ENCODE measurements around the gene LRIT2. TPM values are rescaled to one million over a fixed set of nuclear protein-coding genes. Genes with fewer than 3 reads are reported as not detected.

Gene LRIT2
- total RNA-seq, 2 donors from 2014 or later, result not detected

- Histone ChIP-seq H3K9me3 (no peaks in the 10 kb centered on the region), H3K27ac (no peak overlapping the region), H3K27me3 (no peaks in the 10 kb centered on the region), H3K36me3 (no peaks in the 10 kb centered on the region), H3K4me1 (no peaks in the 10 kb centered on the region), H3K4me3 (no peak overlapping the region)
- DNase-seq (ENCODE audit: low spot score), result no peak
- TF ChIP-seq CTCF (IDR thresholded peaks at IDR 0.05), result peak in 1 of 2 donors; percentile 23
These were observed 12.1 kb upstream of the LRIT2 start for GRCh38 chr10:84237199-84238051.

- H3K36me3 ChIP-seq, result no peaks in the 10 kb centered on the region
- H3K4me3 ChIP-seq, result no peak overlapping the region
These were observed 11.5 kb upstream of the LRIT2 start for GRCh38 chr10:84236807-84237198.

GRCh38 chr10:84235096-84235495, 9.8 kb upstream of the LRIT2 start:
- DNase-seq (ENCODE audit: low spot score), result no peak
- no peak for TF ChIP-seq CTCF (IDR thresholded peaks at IDR 0.05)
- Histone ChIP-seq H3K36me3 (no peaks in the 10 kb centered on the region), H3K9me3 (no peaks in the 10 kb centered on the region), H3K27me3 (no peaks in the 10 kb centered on the region), H3K4me3 (no peak overlapping the region), H3K4me1 (no peaks in the 10 kb centered on the region), H3K27ac (no peak overlapping the region)

More at GRCh38 chr10:84236807-84237198, 11.5 kb upstream of the LRIT2 start:
- DNase-seq (ENCODE audit: low spot score), result no peak
- no peak for TF ChIP-seq CTCF (IDR thresholded peaks at IDR 0.05)
- Histone ChIP-seq H3K27ac (no peak overlapping the region), H3K4me1 (no peaks in the 10 kb centered on the region), H3K9me3 (no peaks in the 10 kb centered on the region), H3K27me3 (no peaks in the 10 kb centered on the region)

GRCh38 chr10:84234479-84234878, 9.1 kb upstream of the LRIT2 start:
- DNase-seq (ENCODE audit: low spot score), result no peak
- H3K27ac ChIP-seq, result no peak overlapping the region
- TF ChIP-seq CTCF (IDR thresholded peaks at IDR 0.05), result no peak
- no peak overlapping the region for H3K4me3 ChIP-seq
- H3K4me1 ChIP-seq, result no peaks in the 10 kb centered on the region
- H3K36me3 ChIP-seq, result no peaks in the 10 kb centered on the region
- H3K27me3 ChIP-seq, result no peaks in the 10 kb centered on the region
- no peaks in the 10 kb centered on the region for H3K9me3 ChIP-seq

- TF ChIP-seq CTCF (IDR thresholded peaks at IDR 0.05), result no peak
- H3K4me1 ChIP-seq, result no peaks in the 10 kb centered on the region
- no peak overlapping the region for H3K27ac ChIP-seq
- DNase-seq (ENCODE audit: low spot score), result no peak
- no peaks in the 10 kb centered on the region for H3K9me3 ChIP-seq
- no peaks in the 10 kb centered on the region for H3K27me3 ChIP-seq
- no peaks in the 10 kb centered on the region for H3K36me3 ChIP-seq
- no peak overlapping the region for H3K4me3 ChIP-seq
These were observed 8.6 kb upstream of the LRIT2 start for GRCh38 chr10:84233940-84234339.

GRCh38 chr10:84232376-84232775, 7.0 kb upstream of the LRIT2 start:
- Histone ChIP-seq H3K4me3 (no peak overlapping the region), H3K36me3 (no peaks in the 10 kb centered on the region), H3K4me1 (no peaks in the 10 kb centered on the region), H3K27me3 (no peaks in the 10 kb centered on the region), H3K9me3 (no peaks in the 10 kb centered on the region), H3K27ac (no peak overlapping the region)
- no peak for DNase-seq (ENCODE audit: low spot score)
- TF ChIP-seq CTCF (IDR thresholded peaks at IDR 0.05), result no peak
